Measurements from ENCODE around the gene PXT1. TPM values are rescaled to one million over a fixed set of nuclear protein-coding genes. Genes with fewer than 3 reads are reported as not detected.
A peak's percentile ranks its signal among the peaks of the same experiment; 100 is the strongest.
"Not testable (repeated sequence)": the region's sequence is repeated elsewhere in the genome, so short reads cannot be mapped to it uniquely, and the experiment has no call there.

PXT1 gene
- polyA plus RNA-seq, 4 donors: 0.10 to 0.15 TPM; not detected in 2

GRCh38 chr6:36372088-36372487 is 70.6 kb downstream of the PXT1 start:
- no peak for DNase-seq (ENCODE audit: low read depth in 4 of 4, low spot score in 3 of 4)

DNA sequence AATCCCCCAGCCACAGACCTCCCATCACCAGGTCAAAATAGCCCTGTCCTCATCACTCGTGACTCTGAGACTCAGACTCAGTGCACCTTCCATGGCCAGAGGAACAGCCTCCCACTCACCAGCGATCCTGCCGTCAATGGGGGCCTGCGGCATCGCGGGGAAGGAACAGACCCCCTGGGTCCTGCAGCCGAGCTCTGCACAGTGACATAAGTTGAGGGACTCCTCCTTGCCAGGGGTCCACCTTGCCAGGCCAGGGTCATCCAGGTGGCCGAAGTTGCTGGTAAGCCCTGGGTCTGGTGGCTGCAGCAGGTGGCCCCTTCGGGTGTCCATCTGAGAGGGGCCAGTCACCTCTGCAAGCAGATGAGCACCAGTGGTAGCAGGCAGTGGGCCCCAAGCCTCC is 71.4 kb downstream of the PXT1 start:
- DNase-seq (ENCODE audit: low read depth in 4 of 4, low spot score in 3 of 4): no peak

- no peak for DNase-seq (ENCODE audit: low read depth in 4 of 4, low spot score in 3 of 4)
These were observed 72.0 kb downstream of the PXT1 start for GRCh38 chr6:36370638-36371037.

DNA sequence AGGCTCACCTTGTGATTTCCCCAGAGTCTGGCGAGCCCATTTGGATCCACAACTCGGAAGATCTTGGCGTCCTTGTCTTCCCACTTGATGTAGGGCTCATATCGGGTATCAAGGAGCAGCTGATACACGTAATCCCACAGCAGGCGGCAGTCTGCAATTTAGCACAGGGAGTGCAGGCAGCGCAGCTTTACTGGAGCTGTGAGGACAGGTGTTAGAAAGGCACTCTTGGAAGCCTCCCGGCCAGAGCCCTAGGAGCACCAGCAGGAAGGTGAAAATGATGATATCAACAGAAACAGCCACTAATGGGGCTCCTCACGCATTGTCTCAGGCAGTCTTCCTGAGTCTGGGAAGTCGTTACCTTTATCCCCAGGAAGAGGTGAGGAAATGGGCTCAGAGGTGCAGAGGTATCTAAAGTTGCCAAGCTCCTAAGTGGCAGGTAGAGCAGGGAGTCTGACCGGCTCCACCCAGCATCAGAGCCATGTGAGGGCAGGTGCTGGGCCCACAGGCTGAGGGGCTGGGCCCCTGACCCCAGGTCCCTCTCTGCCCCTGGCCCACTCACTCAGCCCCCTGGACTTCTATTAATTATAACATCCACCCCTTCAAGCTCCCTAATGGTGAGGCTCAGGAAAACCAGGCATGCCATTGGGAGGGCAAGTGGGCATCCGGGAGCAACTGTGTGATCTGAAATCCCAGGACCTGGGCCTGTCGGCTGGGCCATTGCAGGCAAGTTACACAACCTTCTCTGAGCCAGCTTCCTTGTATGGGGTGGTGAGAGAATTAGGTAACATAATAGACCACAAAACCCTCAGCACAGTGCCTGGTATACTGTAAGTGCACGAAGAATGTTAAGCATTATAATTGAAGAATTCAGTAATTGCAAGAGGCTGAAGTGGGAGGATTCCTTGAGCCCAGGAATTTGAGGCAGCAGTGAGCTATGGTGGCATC is 73.5 kb downstream of the PXT1 start:
- no peak for DNase-seq (ENCODE audit: low read depth in 4 of 4, low spot score in 3 of 4)

GRCh38 chr6:36368421-36368820 is 74.2 kb downstream of the PXT1 start:
- DNase-seq (ENCODE audit: low read depth in 4 of 4, low spot score in 3 of 4): no peak

DNA sequence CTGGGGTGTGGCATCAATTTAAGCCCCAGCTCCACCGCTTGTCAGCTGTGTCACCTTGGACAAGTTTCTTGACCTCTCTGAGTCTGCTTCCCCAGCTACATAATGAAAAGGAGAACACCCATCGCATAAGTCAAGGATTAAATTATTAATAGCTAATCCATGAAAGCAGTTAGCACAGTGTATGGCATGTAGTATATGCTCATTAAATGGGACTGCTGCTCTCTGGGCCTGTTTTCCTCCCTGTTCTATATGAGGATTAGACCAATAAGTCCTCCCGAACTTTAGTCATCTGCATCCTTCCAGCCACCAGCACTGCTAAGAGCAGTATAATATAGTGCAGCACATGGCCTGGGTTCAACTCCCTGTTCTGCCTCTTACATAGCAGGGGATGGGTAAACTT is 74.9 kb downstream of the PXT1 start:
- DNase-seq (ENCODE audit: low read depth in 4 of 4, low spot score in 3 of 4): no peak

- DNase-seq (ENCODE audit: low read depth in 4 of 4, low spot score in 3 of 4): no peak
These were observed 77.8 kb downstream of the PXT1 start for GRCh38 chr6:36364669-36365479.

- DNase-seq (ENCODE audit: low read depth in 4 of 4, low spot score in 3 of 4): not testable (repeated sequence)
These were observed 78.5 kb downstream of the PXT1 start for GRCh38 chr6:36364061-36364635.

GRCh38 chr6:36363371-36363752 is 79.3 kb downstream of the PXT1 start:
- DNase-seq (ENCODE audit: low read depth in 4 of 4, low spot score in 3 of 4): not testable (repeated sequence)

DNA sequence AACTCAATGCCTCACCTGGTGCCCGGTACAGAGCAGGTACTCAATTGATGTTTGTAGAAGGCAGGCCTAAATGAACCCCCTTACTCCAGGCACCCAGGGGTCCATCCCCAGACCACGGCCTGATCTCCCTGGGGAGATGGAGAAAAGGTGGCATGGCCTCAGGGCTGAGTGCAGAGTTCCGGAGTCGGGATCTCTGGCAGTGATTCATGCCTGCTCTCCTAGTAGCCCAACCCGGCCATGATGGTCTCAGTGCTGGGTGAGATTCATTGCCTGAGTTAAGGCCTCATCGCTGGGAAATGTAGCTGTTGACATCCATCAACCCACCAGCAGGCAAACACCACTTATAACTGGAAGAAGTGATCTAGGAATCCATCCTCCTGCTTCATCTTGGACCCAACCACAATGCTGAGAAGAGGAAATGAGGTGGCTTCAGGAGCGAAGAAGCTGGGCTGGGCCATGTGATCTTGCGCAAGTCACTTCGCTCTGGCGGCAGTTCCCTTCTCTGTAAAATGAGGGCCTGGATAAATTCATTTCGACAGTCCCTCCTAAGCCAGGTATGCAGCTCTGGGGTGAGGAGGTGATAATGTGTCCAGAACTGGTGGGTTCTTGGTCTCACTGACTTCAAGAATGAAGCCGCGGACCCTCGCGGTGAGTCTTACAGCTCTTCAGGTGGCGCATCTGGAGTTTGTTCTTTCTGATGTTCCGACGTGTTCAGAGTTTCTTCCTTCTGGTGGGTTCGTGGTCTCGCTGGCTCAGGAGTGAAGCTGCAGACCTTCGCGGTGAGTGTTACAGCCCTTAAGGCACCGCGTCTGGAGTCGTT is 79.9 kb downstream of the PXT1 start:
- no peak for DNase-seq (ENCODE audit: low read depth in 4 of 4, low spot score in 3 of 4)

DNA sequence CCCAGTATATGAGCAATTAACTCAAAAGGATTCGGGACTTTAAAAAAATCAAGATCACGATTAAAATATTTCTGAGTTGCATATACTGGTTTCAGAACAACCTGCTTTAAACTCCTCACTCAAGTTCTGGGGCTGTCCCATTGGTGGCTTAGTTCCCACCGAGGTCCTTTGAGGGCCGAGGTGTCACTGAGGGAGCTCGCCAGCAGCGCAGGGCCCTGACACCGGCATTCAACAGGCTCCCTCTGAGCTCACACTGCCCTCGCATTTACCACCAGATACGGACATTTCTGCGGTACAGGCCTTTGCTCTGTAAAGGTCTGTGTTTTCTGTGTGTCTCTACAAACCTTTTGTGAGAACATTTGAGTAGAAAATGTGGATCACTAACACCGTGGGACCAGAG is 81.6 kb downstream of the PXT1 start:
- no peak for DNase-seq (ENCODE audit: low read depth in 4 of 4, low spot score in 3 of 4)

DNA sequence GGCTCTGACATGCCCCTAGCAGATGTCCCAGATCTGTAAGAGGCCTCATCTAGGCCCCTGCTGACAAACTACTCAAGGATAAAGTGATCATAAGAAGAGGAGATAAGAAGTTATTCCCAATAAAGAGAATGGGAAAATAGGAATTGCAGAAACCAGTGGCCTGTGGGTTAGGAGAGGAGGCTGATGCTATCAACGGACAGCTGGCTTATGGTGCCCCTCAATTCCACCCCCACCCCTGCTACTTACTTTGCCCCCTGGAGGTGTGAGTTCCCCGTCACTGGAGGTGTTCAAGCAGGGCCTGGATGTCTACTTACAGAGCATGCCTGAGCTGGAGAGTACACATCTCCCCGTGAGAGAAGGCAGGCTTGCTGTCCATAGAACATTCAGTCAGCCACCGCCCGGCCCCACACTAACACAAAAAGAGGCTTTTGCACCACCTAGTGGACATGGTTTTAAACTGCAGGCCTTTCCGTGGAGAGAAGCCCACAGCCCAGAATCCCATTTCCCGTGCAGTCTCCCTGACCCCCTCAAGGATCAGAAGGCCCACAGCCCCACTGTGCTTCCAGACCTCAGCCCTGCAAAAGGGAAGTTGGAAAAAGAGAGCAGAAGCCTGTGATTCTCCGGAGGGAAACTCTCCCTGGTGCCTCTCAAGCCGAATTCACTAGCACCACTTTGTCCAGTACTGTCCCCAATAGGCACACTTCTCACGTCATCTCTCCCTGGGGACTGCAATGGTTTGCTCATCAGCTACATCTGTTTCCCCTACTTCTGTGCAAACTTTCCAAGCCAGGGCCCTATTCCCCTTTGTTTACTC is 82.2 kb downstream of the PXT1 start:
- DNase-seq (ENCODE audit: low read depth in 4 of 4, low spot score in 3 of 4): peak; percentile 29 to 69 (median 64)

DNA sequence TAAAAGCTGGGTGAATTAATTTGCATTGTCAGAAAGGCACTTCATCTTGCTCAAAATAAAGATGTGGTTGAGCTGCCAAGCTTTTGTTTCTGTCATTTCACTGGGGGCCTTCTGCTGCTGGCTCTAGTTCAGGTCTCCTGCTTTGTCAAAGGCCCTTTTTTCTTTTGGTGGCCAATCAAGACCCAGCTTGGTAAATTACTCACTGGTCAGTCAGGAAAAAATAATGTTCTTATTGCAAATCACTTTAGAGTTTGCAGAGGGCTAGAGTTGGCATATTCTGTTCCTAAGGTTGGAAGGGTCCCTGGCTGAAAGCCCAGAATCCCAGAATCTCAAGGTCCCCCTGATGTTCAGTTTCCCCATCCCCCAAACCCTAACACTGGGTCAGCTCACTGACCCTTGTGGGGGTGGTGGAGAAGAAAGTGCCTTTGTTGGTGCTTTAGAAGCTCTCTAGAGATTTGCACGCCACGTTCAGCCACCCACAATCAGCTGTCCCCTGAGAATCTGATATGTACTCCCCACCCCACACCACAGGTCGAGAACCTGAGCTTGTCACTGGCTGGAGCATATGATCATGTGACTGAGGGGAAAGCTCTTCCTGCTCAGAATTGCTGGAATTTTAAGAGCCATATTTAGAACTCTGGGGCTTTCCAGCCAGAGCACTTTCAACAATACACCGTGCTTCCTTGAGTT is 84.3 kb downstream of the PXT1 start:
- DNase-seq (ENCODE audit: low read depth in 4 of 4, low spot score in 3 of 4): no peak

- DNase-seq (ENCODE audit: low read depth in 4 of 4, low spot score in 3 of 4): no peak
These were observed 84.8 kb downstream of the PXT1 start for GRCh38 chr6:36357872-36358225.

- no peak for DNase-seq (ENCODE audit: low read depth in 4 of 4, low spot score in 3 of 4)
These were observed 86.8 kb downstream of the PXT1 start for GRCh38 chr6:36355819-36356218.

- no peak for DNase-seq (ENCODE audit: low read depth in 4 of 4, low spot score in 3 of 4)
These were observed 89.2 kb downstream of the PXT1 start for GRCh38 chr6:36353411-36353915.

GRCh38 chr6:36352477-36353157 is 90.0 kb downstream of the PXT1 start:
- no peak for DNase-seq (ENCODE audit: low read depth in 4 of 4, low spot score in 3 of 4)
